ENCODE results near the gene NBEA. TPM values are rescaled to one million over a fixed set of nuclear protein-coding genes. Genes with fewer than 3 reads are reported as not detected.
A peak's percentile ranks its signal among the peaks of the same experiment; 100 is the strongest.

The NBEA gene
- total and polyA plus RNA-seq, 2 experiments from 2014 or later, result 9.1 to 29.1 TPM

GRCh38 chr13:35347679-35348205, 405.7 kb downstream of the NBEA start:
- H3K4me3 ChIP-seq, result no peak overlapping the region
- H3K9me2 ChIP-seq (ENCODE audit: insufficient read depth), result no peaks in the 10 kb centered on the region
- no peaks in the 10 kb centered on the region for H3K4me1 ChIP-seq (ENCODE audit: insufficient read depth)
- Mint-ChIP-seq H3K9me3 (no peaks in the 10 kb centered on the region), H3K27me3 (ENCODE audit: insufficient read depth, low read depth, poor library complexity) (peaks cover 4% of the 10 kb centered on the region), H3K4me3 (no peak overlapping the region), H3K27ac (0 out of 2 replicates have a peak overlapping the region, but pooled peaks have one; percentile 21), H3K4me1 (peaks cover 8% of the 10 kb centered on the region; the same call in 2 of the 3 replicates), H3K36me3 (ENCODE audit: low read depth) (no peaks in the 10 kb centered on the region)
- peak; percentile 57; the same call in 2 of the 3 replicates for ATAC-seq
- no peaks in the 10 kb centered on the region for H3K79me2 ChIP-seq (replicated peaks; ENCODE audit: insufficient read depth)
- H3K27me3 ChIP-seq (ENCODE audit: insufficient read depth), result no peaks in the 10 kb centered on the region
- no peaks in the 10 kb centered on the region for H4K20me1 ChIP-seq (replicated peaks; ENCODE audit: insufficient read depth)
- TF ChIP-seq ZNF331 (CRISPR knock-in tag; IDR thresholded peaks at IDR 0.05; ENCODE audit: low read depth), result no peak
- no peak for TF ChIP-seq JUNB (IDR thresholded peaks at IDR 0.05; ENCODE audit: unreplicated experiment)
- TF ChIP-seq NANOG (IDR thresholded peaks at IDR 0.05; ENCODE audit: borderline replicate concordance), result no peak
- TF ChIP-seq CTCF (conservative IDR thresholded peaks at IDR 0.05; ENCODE audit: low read depth in 2 of 2), result no peak
- no peak for TF ChIP-seq EZH2 (IDR thresholded peaks at IDR 0.05; ENCODE audit: low read depth, unreplicated experiment)
- no peak for TF ChIP-seq CREB1 (CRISPR knock-in tag; IDR thresholded peaks at IDR 0.05; ENCODE audit: low read depth)
- TF ChIP-seq STAT1 (IDR thresholded peaks at IDR 0.05; ENCODE audit: unreplicated experiment), result no peak
- no peak for TF ChIP-seq ETS1 (IDR thresholded peaks at IDR 0.05)
- TF ChIP-seq POLR2AphosphoS5 (IDR thresholded peaks at IDR 0.05; ENCODE audit: low read depth), result no peak
- TF ChIP-seq REST (IDR thresholded peaks at IDR 0.05; ENCODE audit: unreplicated experiment), result no peak
- TF ChIP-seq ZNF462 (CRISPR knock-in tag; IDR thresholded peaks at IDR 0.05), result no peak
- no peak for TF ChIP-seq ZNF114 (CRISPR knock-in tag; IDR thresholded peaks at IDR 0.05)
- no peak overlapping the region for H3K4me2 ChIP-seq
- H2AFZ ChIP-seq, result no peak overlapping the region
- peak; percentile 2 for DNase-seq (ENCODE audit: low spot score)
- no peaks in the 10 kb centered on the region for H3K36me3 ChIP-seq (ENCODE audit: insufficient read depth)
- H3F3A ChIP-seq (replicated peaks; ENCODE audit: low read depth), result no peaks in the 10 kb centered on the region
- H3K27ac ChIP-seq (ENCODE audit: low read depth), result no peak overlapping the region

Data from GM23338 (cell line).